Calu3 (cell line): ENCODE data around the gene TENT4B. TPM values are rescaled to one million over a fixed set of nuclear protein-coding genes. Genes with fewer than 3 reads are reported as not detected.

Source experiments
- BruUV-seq: library from RNA; stranded (reverse); fragments of 400-500 nt; replicated peaks from 2 replicates; lab custom pipeline; 2021; lab: Mats Ljungman, UMichigan
- CTCF ChIA-PET: fragments of 300-600 bp; sonication (Branson Sonifier 250); formaldehyde crosslinking; loops from one replicate; lab custom pipeline; 2022; ENCODE audit warnings: antibody characterized with exemption; lab: Charles Lee
- DNase-seq: peaks from one replicate; pipeline ENCODE4 v3.0.0; 2022
- H3K27ac Mint-ChIP-seq: one replicate; pipeline ENCODE4 v1.8.0; 2022; ENCODE audit warnings: mixed read lengths; ENCODE audit not compliant: unreplicated experiment
- H3K27me3 Mint-ChIP-seq: one replicate; pipeline ENCODE4 v1.8.0; 2022; ENCODE audit warnings: mixed read lengths; ENCODE audit not compliant: unreplicated experiment
- H3K36me3 Mint-ChIP-seq: one replicate; pipeline ENCODE4 v1.8.0; 2022; ENCODE audit warnings: mild to moderate bottlenecking, moderate library complexity, mixed read lengths; ENCODE audit not compliant: insufficient read depth, unreplicated experiment
- H3K4me1 Mint-ChIP-seq: one replicate; pipeline ENCODE4 v1.8.0; 2022; ENCODE audit warnings: mild to moderate bottlenecking, low read depth, mixed read lengths; ENCODE audit not compliant: unreplicated experiment
- H3K4me3 Mint-ChIP-seq: one replicate; pipeline ENCODE4 v1.8.0; 2022; ENCODE audit warnings: mild to moderate bottlenecking, low read depth, moderate library complexity, mixed read lengths; ENCODE audit not compliant: unreplicated experiment
- H3K9me3 Mint-ChIP-seq: one replicate; pipeline ENCODE4 v1.8.0; 2022; ENCODE audit warnings: low read depth, mixed read lengths; ENCODE audit not compliant: unreplicated experiment
- CTCF ChIP-seq: fragments of 200-600 bp; IDR thresholded peaks from one replicate; pipeline ENCODE4 v1.8.0; 2022; ENCODE audit warnings: antibody characterized with exemption; ENCODE audit not compliant: unreplicated experiment
- intact Hi-C: fragments of 100-400 bp; cut with micrococcal nuclease; formaldehyde crosslinking; loops from one replicate; pipeline ENCODE4 v1.10.0; 2022; ENCODE audit not compliant: unreplicated experiment
- total RNA-seq: library from RNA; stranded (reverse); gene quantifications from 2 replicates; pipeline ENCODE4 v1.2.3, GENCODE V29; 2022

TENT4B gene
- total RNA-seq, 1 experiment from 2014 or later = 21.7 TPM

GRCh38 chr16:50227665-50228064, 74.6 kb downstream of the TENT4B start:
- Mint-ChIP-seq H3K4me1 (no peaks in the 10 kb centered on the region), H3K9me3 (no peaks in the 10 kb centered on the region), H3K27me3 (no peaks in the 10 kb centered on the region), H3K27ac (no peak overlapping the region), H3K36me3 (peaks cover 37% of the 10 kb centered on the region), H3K4me3 (no peak overlapping the region)
- intact Hi-C loops = no loop called here
- BruUV-seq = no TSS peak
- no peak for DNase-seq
- CTCF ChIA-PET = no interaction called here
- no peak for TF ChIP-seq CTCF

- H3K4me1 Mint-ChIP-seq = peaks cover under 1% of the 10 kb centered on the region
- H3K36me3 Mint-ChIP-seq = peaks cover 37% of the 10 kb centered on the region
- H3K27me3 Mint-ChIP-seq = no peaks in the 10 kb centered on the region
- H3K27ac Mint-ChIP-seq = no peak overlapping the region
- BruUV-seq = no TSS peak
- no peak for DNase-seq
- no peaks in the 10 kb centered on the region for H3K9me3 Mint-ChIP-seq
- TF ChIP-seq CTCF = no peak
- H3K4me3 Mint-ChIP-seq = no peak overlapping the region
- intact Hi-C loops = no loop called here
- CTCF ChIA-PET = interaction anchor here (0.6 kb wide), 1 partner anchor 206 kb away, joined by 3 read pairs; no protein-coding TSS in a partner anchor
Measured at GRCh38 chr16:50228364-50228868, 75.3 kb downstream of the TENT4B start.

- no peaks in the 10 kb centered on the region for H3K27me3 Mint-ChIP-seq
- no peak for DNase-seq
- intact Hi-C loops = no loop called here
Measured at GRCh38 chr16:50229149-50229726, 76.1 kb downstream of the TENT4B start.

GRCh38 chr16:50234771-50235556, 81.9 kb downstream of the TENT4B start:
- Mint-ChIP-seq H3K27ac (peak overlapping the region; percentile 79), H3K9me3 (peaks cover 4% of the 10 kb centered on the region), H3K36me3 (peaks cover 13% of the 10 kb centered on the region), H3K27me3 (no peaks in the 10 kb centered on the region), H3K4me1 (peaks cover 28% of the 10 kb centered on the region), H3K4me3 (peak overlapping the region; percentile 19)
- CTCF ChIA-PET = interaction anchor here (0.9 to 1.3 kb wide), 4 partner anchors 12 to 210 kb away, joined by 3 to 4 read pairs (median 3); partner anchors contain the start of gene CNEP1R1
- intact Hi-C loops = no loop called here
- no peak for TF ChIP-seq CTCF
- no peak for DNase-seq
- no TSS peak for BruUV-seq

More at GRCh38 chr16:50229149-50229726, 76.1 kb downstream of the TENT4B start:
- Mint-ChIP-seq H3K4me1 (peaks cover 9% of the 10 kb centered on the region), H3K27ac (no peak overlapping the region), H3K9me3 (no peaks in the 10 kb centered on the region), H3K4me3 (no peak overlapping the region), H3K36me3 (peaks cover 37% of the 10 kb centered on the region)
- no TSS peak for BruUV-seq
- CTCF ChIA-PET = no interaction called here
- no peak for TF ChIP-seq CTCF
